PC-3 (cell line): ENCODE data around the gene TMEM81. TPM values are rescaled to one million over a fixed set of nuclear protein-coding genes. Genes with fewer than 3 reads are reported as not detected.

ENCODE experiments used
- ATAC-seq: fragments of 200-7000 bp; cut with Tn5 transposase; 2 replicates; pipeline ENCODE4 v1.9.1; 2020; ENCODE audit warnings: mild to moderate bottlenecking, moderate library complexity
- BruUV-seq: library from RNA; stranded (reverse); fragments of 400-500 nt; replicated peaks from 2 replicates; lab custom pipeline; 2021; lab: Mats Ljungman, UMichigan
- CTCF ChIA-PET: fragments of 300-600 bp; sonication (Branson Sonifier 250); formaldehyde crosslinking; loops from one replicate; lab custom pipeline; 2022; ENCODE audit warnings: antibody characterized with exemption; lab: Charles Lee
- POLR2A ChIA-PET: fragments of 300-600 bp; sonication (Branson Sonifier 250); formaldehyde crosslinking; loops from one replicate; lab custom pipeline; 2022; ENCODE audit warnings: antibody characterized with exemption; ENCODE audit not compliant: unreplicated experiment; lab: Charles Lee
- DNase-seq: peaks from one replicate; pipeline ENCODE4 v3.0.0-alpha.2; 2015
- H2AFZ ChIP-seq: fragments of 300-600 bp; sonication (generic); 2 replicates; pipeline ENCODE4 v1.6.0; 2016; ENCODE audit warnings: antibody characterized with exemption, low read length
- H3F3A ChIP-seq: fragments of 300-600 bp; sonication (generic); one replicate; pipeline ENCODE4 v1.6.0; 2017; ENCODE audit warnings: antibody characterized with exemption, low read length, control low read depth, mild to moderate bottlenecking; ENCODE audit not compliant: unreplicated experiment
- H3K27ac ChIP-seq: fragments of 300-600 bp; sonication (generic); 2 replicates; pipeline ENCODE4 v1.5.1; 2016; ENCODE audit warnings: mild to moderate bottlenecking, low read length
- H3K27me3 ChIP-seq: fragments of 300-600 bp; sonication (generic); 2 replicates; pipeline ENCODE4 v1.6.1; 2016; ENCODE audit warnings: low read length, mixed read lengths
- H3K36me3 ChIP-seq: fragments of 300-600 bp; sonication (generic); 2 replicates; pipeline ENCODE4 v1.6.1; 2016; ENCODE audit warnings: low read depth, mixed run types, low read length, mixed read lengths
- H3K4me1 ChIP-seq: fragments of 300-600 bp; sonication (generic); 2 replicates; pipeline ENCODE4 v1.5.1; 2016; ENCODE audit warnings: low read length; ENCODE audit not compliant: insufficient read depth
- H3K4me2 ChIP-seq: fragments of 300-600 bp; sonication (generic); 2 replicates; pipeline ENCODE4 v1.6.0; 2016; ENCODE audit warnings: low read length
- H3K4me3 ChIP-seq: fragments of 300-600 bp; sonication (generic); 2 replicates; pipeline ENCODE4 v1.5.1; 2016; ENCODE audit warnings: mild to moderate bottlenecking, low read length, mixed read lengths
- H3K79me2 ChIP-seq: fragments of 300-600 bp; sonication (generic); 2 replicates; pipeline ENCODE4 v1.6.1; 2017; ENCODE audit warnings: low read length, mixed read lengths
- H3K9ac ChIP-seq: fragments of 300-600 bp; sonication (generic); 2 replicates; pipeline ENCODE4 v1.6.0; 2016; ENCODE audit warnings: mild to moderate bottlenecking, low read length
- H3K9me2 ChIP-seq: fragments of 300-600 bp; sonication (generic); replicated peaks from 2 replicates; pipeline ENCODE4 v1.6.1; 2016; ENCODE audit warnings: mixed run types, low read length, mixed read lengths
- H3K9me3 ChIP-seq: fragments of 300-600 bp; sonication (generic); 2 replicates; pipeline ENCODE4 v1.6.1; 2016; ENCODE audit warnings: low read length, mixed read lengths
- H4K20me1 ChIP-seq: fragments of 300-600 bp; sonication (generic); 2 replicates; pipeline ENCODE4 v1.6.1; 2016; ENCODE audit warnings: low read length, mixed read lengths
- EZH2 ChIP-seq: fragments of 300-600 bp; sonication (generic); IDR thresholded peaks from one replicate; pipeline ENCODE4 v1.6.1; 2017; ENCODE audit warnings: antibody characterized with exemption, mild to moderate bottlenecking, low read length; ENCODE audit not compliant: unreplicated experiment
- EZH2phosphoT487 ChIP-seq: fragments of 300-600 bp; sonication (generic); IDR thresholded peaks from 2 replicates; pipeline ENCODE4 v1.6.1; 2018; ENCODE audit warnings: mild to moderate bottlenecking, antibody characterized with exemption, low read length, borderline replicate concordance
- intact Hi-C: fragments of 100-400 bp; cut with micrococcal nuclease; formaldehyde crosslinking; loops from 2 replicates; pipeline ENCODE4 v1.9.0; 2023
- total RNA-seq: library from RNA; depleted of rRNA; stranded (reverse); fragments of >200 nt; gene quantifications from 2 replicates; pipeline ENCODE4 v1.2.3, GENCODE V29; 2014
- TF ChIP-seq, protein P1 (sequence below): fragments of 300-600 bp; sonication (generic); conservative IDR thresholded peaks from 2 replicates; pipeline ENCODE4 v1.5.1; 2017; ENCODE audit warnings: antibody characterized with exemption, low read depth, mild to moderate bottlenecking, low read length

TMEM81 gene
- total RNA-seq, 1 experiment from 2014 or later, result 6.3 TPM

DNA sequence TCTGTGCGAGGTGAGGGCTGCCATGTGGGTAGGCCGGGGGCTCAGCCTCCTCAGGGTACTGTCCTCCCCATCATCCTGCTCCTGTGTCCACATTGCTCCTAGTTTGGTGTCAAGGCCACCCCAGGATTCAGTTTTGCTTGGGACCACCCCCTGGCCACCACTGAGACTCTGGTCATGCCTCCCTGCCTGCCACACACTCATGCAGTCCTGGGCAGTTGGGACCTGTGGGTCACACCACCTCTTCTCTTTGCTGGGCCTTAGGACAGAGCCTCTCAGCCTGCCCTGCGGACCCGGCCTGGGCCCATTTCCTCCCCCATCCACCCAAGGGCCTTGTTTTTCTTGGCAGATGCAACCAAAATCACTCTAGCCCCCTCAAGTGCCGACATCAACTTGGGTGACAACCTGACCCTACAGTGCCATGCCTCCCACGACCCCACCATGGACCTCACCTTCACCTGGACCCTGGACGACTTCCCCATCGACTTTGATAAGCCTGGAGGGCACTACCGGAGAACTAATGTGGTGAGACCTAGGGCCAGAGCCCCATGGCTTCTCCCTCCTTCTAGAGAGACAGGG is 19.4 kb downstream of the TMEM81 start:
- H3K27ac ChIP-seq, result no peak overlapping the region
- H3K9me2 ChIP-seq, result no peaks in the 10 kb centered on the region
- no peaks in the 10 kb centered on the region for H3K4me1 ChIP-seq
- no peak overlapping the region for H2AFZ ChIP-seq
- no peaks in the 10 kb centered on the region for H3K36me3 ChIP-seq
- H3F3A ChIP-seq, result no peaks in the 10 kb centered on the region
- intact Hi-C loops, result loop anchor here (5.0 kb wide), 2 partner anchors 192 to 258 kb away; no protein-coding TSS in a partner anchor
- H3K4me2 ChIP-seq, result no peak overlapping the region
- H3K79me2 ChIP-seq, result no peaks in the 10 kb centered on the region
- DNase-seq (no peak), ATAC-seq (no peak)
- no peak overlapping the region for H3K4me3 ChIP-seq
- H3K9ac ChIP-seq, result no peak overlapping the region
- H4K20me1 ChIP-seq, result no peaks in the 10 kb centered on the region
- no peaks in the 10 kb centered on the region for H3K9me3 ChIP-seq
- BruUV-seq, result no TSS peak
- H3K27me3 ChIP-seq, result no peaks in the 10 kb centered on the region
- POLR2A ChIA-PET, result no interaction called here
- TF ChIP-seq EZH2phosphoT487 (no peak), EZH2 (no peak)
- TF ChIP-seq, protein P1, sequence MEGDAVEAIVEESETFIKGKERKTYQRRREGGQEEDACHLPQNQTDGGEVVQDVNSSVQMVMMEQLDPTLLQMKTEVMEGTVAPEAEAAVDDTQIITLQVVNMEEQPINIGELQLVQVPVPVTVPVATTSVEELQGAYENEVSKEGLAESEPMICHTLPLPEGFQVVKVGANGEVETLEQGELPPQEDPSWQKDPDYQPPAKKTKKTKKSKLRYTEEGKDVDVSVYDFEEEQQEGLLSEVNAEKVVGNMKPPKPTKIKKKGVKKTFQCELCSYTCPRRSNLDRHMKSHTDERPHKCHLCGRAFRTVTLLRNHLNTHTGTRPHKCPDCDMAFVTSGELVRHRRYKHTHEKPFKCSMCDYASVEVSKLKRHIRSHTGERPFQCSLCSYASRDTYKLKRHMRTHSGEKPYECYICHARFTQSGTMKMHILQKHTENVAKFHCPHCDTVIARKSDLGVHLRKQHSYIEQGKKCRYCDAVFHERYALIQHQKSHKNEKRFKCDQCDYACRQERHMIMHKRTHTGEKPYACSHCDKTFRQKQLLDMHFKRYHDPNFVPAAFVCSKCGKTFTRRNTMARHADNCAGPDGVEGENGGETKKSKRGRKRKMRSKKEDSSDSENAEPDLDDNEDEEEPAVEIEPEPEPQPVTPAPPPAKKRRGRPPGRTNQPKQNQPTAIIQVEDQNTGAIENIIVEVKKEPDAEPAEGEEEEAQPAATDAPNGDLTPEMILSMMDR, result no peak
- CTCF ChIA-PET, result no interaction called here

DNA sequence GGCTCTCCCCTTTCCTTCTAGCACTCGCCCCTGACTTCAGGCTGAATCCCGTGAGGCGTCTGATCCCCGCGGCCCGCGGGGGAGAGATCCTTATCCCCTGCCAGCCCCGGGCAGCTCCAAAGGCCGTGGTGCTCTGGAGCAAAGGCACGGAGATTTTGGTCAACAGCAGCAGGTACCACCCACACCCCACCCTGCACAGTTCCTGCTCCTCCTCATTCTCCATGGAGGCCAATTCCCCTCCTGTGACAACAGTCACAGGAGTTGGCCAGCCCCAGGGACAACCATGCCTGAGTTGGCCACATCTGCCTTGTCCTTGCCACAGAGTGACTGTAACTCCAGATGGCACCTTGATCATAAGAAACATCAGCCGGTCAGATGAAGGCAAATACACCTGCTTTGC is 20.0 kb downstream of the TMEM81 start:
- ATAC-seq, result no peak
- ChIA-PET POLR2A (no interaction called here), CTCF (interaction anchor here (1.8 kb wide), 1 partner anchor 76 kb away, joined by 5 read pairs; no protein-coding TSS in a partner anchor)
- no peaks in the 10 kb centered on the region for H3K79me2 ChIP-seq
- no peaks in the 10 kb centered on the region for H3F3A ChIP-seq
- no peaks in the 10 kb centered on the region for H3K36me3 ChIP-seq
- intact Hi-C loops, result loop anchor here (5.0 kb wide), 2 partner anchors 193 to 257 kb away; no protein-coding TSS in a partner anchor
- H3K9me3 ChIP-seq, result no peaks in the 10 kb centered on the region
- no peak overlapping the region for H3K27ac ChIP-seq
- no peak overlapping the region for H2AFZ ChIP-seq
- H3K27me3 ChIP-seq, result peaks cover under 1% of the 10 kb centered on the region; the same call in 1 of the 2 replicates
- H3K4me2 ChIP-seq, result no peak overlapping the region
- H3K9me2 ChIP-seq, result no peaks in the 10 kb centered on the region
- no peak overlapping the region for H3K9ac ChIP-seq
- no peak for DNase-seq
- no TSS peak for BruUV-seq
- H3K4me1 ChIP-seq, result no peaks in the 10 kb centered on the region
- H3K4me3 ChIP-seq, result no peak overlapping the region
- no peaks in the 10 kb centered on the region for H4K20me1 ChIP-seq
- TF ChIP-seq EZH2phosphoT487 (no peak), EZH2 (no peak)
- TF ChIP-seq, protein P1, result no peak

DNA sequence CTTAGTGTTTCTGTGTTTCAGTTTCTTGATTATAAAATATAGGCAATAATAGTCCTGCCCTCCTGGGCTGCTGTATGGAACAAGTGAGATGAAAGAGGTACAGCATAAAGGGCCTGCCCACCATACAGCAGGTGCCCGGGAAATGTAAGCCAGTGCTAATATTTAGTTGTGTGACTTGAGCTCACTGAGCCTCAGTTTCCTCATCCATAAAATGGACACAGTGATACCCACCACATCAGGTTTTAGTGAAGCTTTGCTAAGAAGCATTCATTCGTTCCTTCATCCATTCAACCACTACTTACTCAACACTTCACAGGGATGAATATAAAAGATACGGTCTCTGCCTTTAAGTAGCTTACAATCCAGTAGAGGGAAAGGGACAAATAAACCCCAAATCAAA is 21.4 kb downstream of the TMEM81 start:
- no peaks in the 10 kb centered on the region for H4K20me1 ChIP-seq
- H3K36me3 ChIP-seq, result no peaks in the 10 kb centered on the region
- no peak for DNase-seq
- H3K9me3 ChIP-seq, result no peaks in the 10 kb centered on the region
- no peak for TF ChIP-seq EZH2phosphoT487
- TF ChIP-seq, protein P1, result no peak
- TF ChIP-seq EZH2, result no peak
- no peak overlapping the region for H3K4me3 ChIP-seq
- POLR2A ChIA-PET, result no interaction called here
- no peaks in the 10 kb centered on the region for H3K79me2 ChIP-seq
- H3K27ac ChIP-seq, result no peak overlapping the region
- H3K4me2 ChIP-seq, result no peak overlapping the region
- no peak overlapping the region for H3K9ac ChIP-seq
- no TSS peak for BruUV-seq
- H2AFZ ChIP-seq, result no peak overlapping the region
- intact Hi-C loops, result loop anchor here (5.0 kb wide), 2 partner anchors 194 to 256 kb away; no protein-coding TSS in a partner anchor
- no peaks in the 10 kb centered on the region for H3F3A ChIP-seq
- no peaks in the 10 kb centered on the region for H3K4me1 ChIP-seq
- no peaks in the 10 kb centered on the region for H3K9me2 ChIP-seq
- no peak for ATAC-seq
- CTCF ChIA-PET, result interaction anchor here (1.0 to 1.8 kb wide), 2 partner anchors 73 to 74 kb away, joined by 4 to 5 read pairs; no protein-coding TSS in a partner anchor
- H3K27me3 ChIP-seq, result peaks cover 5% of the 10 kb centered on the region; the same call in 1 of the 2 replicates
